GM12873 (cell line): ENCODE results near the gene WDR7.

Source experiments
- CTCF ChIP-seq: IDR thresholded peaks from 2 replicates; pipeline ENCODE4 v1.5.1; 2012; ENCODE audit warnings: low read depth, mild to moderate bottlenecking, moderate library complexity, low read length, control low read depth; ENCODE audit not compliant: insufficient read depth; ENCODE audit errors: missing control alignments

WDR7 gene

DNA sequence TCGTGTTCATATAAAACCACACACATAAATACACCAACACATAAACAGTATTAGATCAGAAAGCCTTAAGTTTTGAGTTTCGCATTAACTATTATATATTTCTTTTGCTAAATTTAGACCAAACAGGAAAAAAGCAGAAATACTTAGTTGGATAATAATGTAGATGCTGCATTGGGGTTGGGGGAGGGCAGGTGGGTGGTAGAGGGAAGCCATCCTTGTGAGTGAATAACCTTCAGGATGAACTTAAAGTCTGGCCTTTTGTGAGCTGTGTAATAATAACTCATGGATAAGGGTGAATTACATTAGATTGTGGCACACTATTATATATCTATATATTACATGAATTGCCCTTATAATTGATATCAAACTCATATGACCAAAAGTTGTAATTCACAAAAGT lies 174.7 kb downstream of the WDR7 start:
- TF ChIP-seq CTCF = no peak

DNA sequence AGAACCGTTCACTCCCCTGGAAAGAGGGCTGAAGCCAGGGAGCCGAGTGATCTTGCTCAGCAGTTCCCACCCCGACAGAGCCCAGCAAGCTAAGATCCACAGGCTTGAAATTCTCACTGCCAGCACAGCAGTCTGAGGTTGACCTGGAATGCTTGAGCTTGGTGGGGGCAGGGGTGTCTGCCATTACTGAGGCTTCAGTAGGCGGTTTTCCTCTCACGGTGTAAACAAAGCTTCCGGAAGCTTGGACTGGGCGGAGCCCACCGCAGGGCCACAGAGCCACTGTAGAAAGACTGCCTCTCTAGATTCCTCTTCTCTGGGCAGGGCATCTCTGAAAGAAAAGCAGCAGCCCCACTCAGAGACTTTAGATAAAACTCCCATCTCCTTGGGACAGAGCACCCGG lies 180.8 kb downstream of the WDR7 start:
- no peak for TF ChIP-seq CTCF

GRCh38 chr18:56835331-56835730 lies 184.2 kb downstream of the WDR7 start:
- no peak for TF ChIP-seq CTCF

DNA sequence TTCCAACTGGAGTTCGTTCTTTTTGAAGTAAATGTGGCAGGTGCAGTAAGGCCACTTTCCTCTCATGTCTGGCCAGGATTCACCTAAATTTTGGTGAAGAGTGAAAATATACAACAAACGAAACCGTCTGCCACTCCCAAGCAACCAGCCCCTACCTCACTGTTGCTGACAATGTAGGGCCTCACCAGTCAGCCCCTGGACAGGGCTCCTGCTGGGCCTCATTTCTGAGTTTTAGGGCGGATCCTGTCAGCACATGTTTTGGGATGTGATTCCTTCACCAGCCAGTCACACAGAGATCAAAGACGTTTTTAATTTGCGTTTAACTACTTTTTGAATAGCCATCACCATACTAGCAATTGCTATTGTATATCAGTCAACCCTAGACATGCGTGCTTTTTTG lies 185.0 kb downstream of the WDR7 start:
- TF ChIP-seq CTCF = no peak

- TF ChIP-seq CTCF = no peak
Measured at GRCh38 chr18:56841836-56842235, 190.7 kb downstream of the WDR7 start.

DNA sequence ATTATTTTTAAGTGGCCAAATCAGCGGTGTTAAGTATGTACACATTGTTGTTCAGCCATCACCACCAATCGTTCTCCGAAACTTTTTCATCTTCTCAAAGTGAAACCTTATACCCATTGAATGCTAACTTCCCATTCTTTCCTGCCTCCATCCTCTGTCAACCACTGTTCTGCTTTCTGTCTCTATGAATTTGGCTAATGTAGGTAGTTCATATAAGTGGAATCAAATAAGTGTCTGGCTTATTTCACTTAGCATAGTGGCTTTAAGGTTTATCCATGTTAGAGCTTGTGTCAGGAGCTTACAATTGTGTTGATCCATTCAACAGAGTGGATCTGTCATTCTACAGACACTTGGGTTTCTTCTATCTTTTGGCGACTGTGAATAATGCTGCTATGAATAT lies 192.1 kb downstream of the WDR7 start:
- TF ChIP-seq CTCF = no peak

GRCh38 chr18:56844556-56844955 lies 193.4 kb downstream of the WDR7 start:
- TF ChIP-seq CTCF = no peak

GRCh38 chr18:56851774-56852173 lies 200.6 kb downstream of the WDR7 start:
- no peak for TF ChIP-seq CTCF
